ENCODE data around the gene IBA57. TPM values are rescaled to one million over a fixed set of nuclear protein-coding genes. Genes with fewer than 3 reads are reported as not detected.

IBA57 gene
- total and polyA plus RNA-seq, 2 of the 8 experiments (the other 6 are each of a cell fraction or from before 2014, with no cell fraction given): 2.6 to 5.9 TPM

GRCh38 chr1:228122921-228123441 is 42.6 kb upstream of the IBA57 start:
- FAIRE-seq: no peak
- peaks cover 12 to 14% of the 10 kb centered on the region in 2 experiments for H3K9me3 ChIP-seq (ENCODE audit: insufficient read depth in 2 of 2, low read depth in 1 of 2, low read length in 1 of 2)
- no peak overlapping the region for H3K18ac ChIP-seq (ENCODE audit: extremely low read depth, low read length)
- no peak overlapping the region for H3K9ac ChIP-seq (replicated peaks in 1 of 4; ENCODE audit: extremely low read depth in 1 of 4, low read depth in 3 of 4, low read length in 3 of 4)
- H3K27me3 ChIP-seq (replicated peaks in 1 of 4; ENCODE audit: control insufficient read depth in 3 of 4, extremely low read depth in 1 of 4, insufficient read depth in 3 of 4, low read length in 3 of 4): no peaks in the 10 kb centered on the region; a peak in 3 of 7 replicates
- no peaks in the 10 kb centered on the region for H3K4me1 ChIP-seq (replicated peaks in 1 of 4; ENCODE audit: control insufficient read depth in 3 of 4, insufficient read depth in 4 of 4, low read length in 3 of 4)
- WGBS, 2 experiments (ENCODE audit: extremely low coverage in 1 of 2, insufficient coverage in 1 of 2, insufficient read length in 1 of 2, insufficient replicate concordance in 2 of 2, low coverage in 1 of 2, low lambda C conversion rate in 2 of 2, missing lambda C conversion rate in 1 of 2): 54% methylated on average over 1 of the region's 1 CpG; no CpG with 5 or more reads in 1 of the 2 experiments
- no peak overlapping the region for H3K4ac ChIP-seq (replicated peaks; ENCODE audit: insufficient read length, low read depth, low read length)
- H3K56ac ChIP-seq (replicated peaks; ENCODE audit: insufficient read length, low read depth, low read length): no peak overlapping the region
- H2AK5ac ChIP-seq (ENCODE audit: low read depth, low read length): no peak overlapping the region
- H3K79me2 ChIP-seq (ENCODE audit: control insufficient read depth in 1 of 2, insufficient read depth in 2 of 2, low read length in 2 of 2): no peaks in the 10 kb centered on the region
- no peak overlapping the region for H4K5ac ChIP-seq (ENCODE audit: insufficient read length, low read depth, low read length)
- no peak overlapping the region for H4K91ac ChIP-seq (replicated peaks; ENCODE audit: insufficient read length, low read length)
- no peaks in the 10 kb centered on the region; the same call in 1 of the 2 replicates for H3K79me1 ChIP-seq (ENCODE audit: low read depth, low read length)
- H4K8ac ChIP-seq (ENCODE audit: extremely low read depth, insufficient read depth, low read length): no peak overlapping the region
- no peak overlapping the region for H2BK5ac ChIP-seq (ENCODE audit: low read depth, low read length)
- no peak overlapping the region for H2BK15ac ChIP-seq (ENCODE audit: low read length)
- POLR2A ChIA-PET (ENCODE audit: partially characterized antibody): interaction anchor here (2.2 kb wide), 1 partner anchor 13 kb away, joined by 9 read pairs; no protein-coding TSS in a partner anchor
- no peaks in the 10 kb centered on the region for H4K20me1 ChIP-seq (replicated peaks in 1 of 2; ENCODE audit: control insufficient read depth in 1 of 2, insufficient read depth in 2 of 2, low read length in 2 of 2)
- no peak overlapping the region for H2AFZ ChIP-seq (ENCODE audit: low read length)
- DNase-seq (ENCODE audit: low read depth in 1 of 2, low spot score in 2 of 2): no peak
- H2BK120ac ChIP-seq (replicated peaks; ENCODE audit: low read depth, low read length): no peak overlapping the region
- H2BK12ac ChIP-seq (ENCODE audit: low read depth, low read length): no peak overlapping the region
- H3K36me3 ChIP-seq (ENCODE audit: control insufficient read depth in 2 of 4, insufficient read depth in 4 of 4, low read length in 3 of 4): no peaks in the 10 kb centered on the region
- H3K23ac ChIP-seq (ENCODE audit: insufficient read length): no peak overlapping the region
- H3K14ac ChIP-seq (ENCODE audit: insufficient read length): no peak overlapping the region
- CTCF ChIA-PET (ENCODE audit: partially characterized antibody): interaction anchor here (1.9 to 2.5 kb wide), 2 partner anchors 7 to 124 kb away, joined by 4 to 11 read pairs; no protein-coding TSS in a partner anchor
- H3K23me2 ChIP-seq (ENCODE audit: low read depth, low read length): no peaks in the 10 kb centered on the region
- H2BK20ac ChIP-seq (ENCODE audit: low read length): no peak overlapping the region
- no peak overlapping the region for H3K4me3 ChIP-seq (ENCODE audit: extremely low read depth in 1 of 4, insufficient read depth in 2 of 4, low read depth in 3 of 4, low read length in 4 of 4)
- no peak overlapping the region for H3K4me2 ChIP-seq (ENCODE audit: insufficient read depth in 1 of 2, low read depth in 2 of 2, low read length in 2 of 2)
- no peak overlapping the region for H3K27ac ChIP-seq (ENCODE audit: low read depth, low read length)
- TF ChIP-seq YY1 (IDR thresholded peaks at IDR 0.05; ENCODE audit: low read depth, low read length): no peak
- no peak for TF ChIP-seq BACH1 (IDR thresholded peaks at IDR 0.05; ENCODE audit: low read length)
- no peak for TF ChIP-seq KDM4A (IDR thresholded peaks at IDR 0.05; ENCODE audit: low read depth, low read length, severe bottlenecking)
- no peak for TF ChIP-seq RXRA (IDR thresholded peaks at IDR 0.05; ENCODE audit: insufficient read depth, low read depth, low read length)
- no peak for TF ChIP-seq FOSL1 (IDR thresholded peaks at IDR 0.05; ENCODE audit: insufficient read depth, low read depth, low read length)
- TF ChIP-seq RAD21 (IDR thresholded peaks at IDR 0.05 in 1 of 2, conservative IDR thresholded peaks at IDR 0.05 in 1 of 2; ENCODE audit: low read depth in 2 of 2, low read length in 2 of 2): no peak
- no peak for TF ChIP-seq KDM5A (IDR thresholded peaks at IDR 0.05; ENCODE audit: low read length)
- no peak for TF ChIP-seq TBP (IDR thresholded peaks at IDR 0.05; ENCODE audit: low read depth, low read length)
- TF ChIP-seq POLR2A (IDR thresholded peaks at IDR 0.05; ENCODE audit: control extremely low read depth in 1 of 2, low read depth in 2 of 2, low read length in 2 of 2): no peak
- no peak for TF ChIP-seq RNF2 (IDR thresholded peaks at IDR 0.05; ENCODE audit: borderline replicate concordance, low read depth, low read length, missing control alignments, poor library complexity, severe bottlenecking)
